Measurements from ENCODE around the gene TESK2. TPM values are rescaled to one million over a fixed set of nuclear protein-coding genes. Genes with fewer than 3 reads are reported as not detected.

TESK2 gene
- total RNA-seq, 1 experiment from 2014 or later: 5.0 TPM

DNA sequence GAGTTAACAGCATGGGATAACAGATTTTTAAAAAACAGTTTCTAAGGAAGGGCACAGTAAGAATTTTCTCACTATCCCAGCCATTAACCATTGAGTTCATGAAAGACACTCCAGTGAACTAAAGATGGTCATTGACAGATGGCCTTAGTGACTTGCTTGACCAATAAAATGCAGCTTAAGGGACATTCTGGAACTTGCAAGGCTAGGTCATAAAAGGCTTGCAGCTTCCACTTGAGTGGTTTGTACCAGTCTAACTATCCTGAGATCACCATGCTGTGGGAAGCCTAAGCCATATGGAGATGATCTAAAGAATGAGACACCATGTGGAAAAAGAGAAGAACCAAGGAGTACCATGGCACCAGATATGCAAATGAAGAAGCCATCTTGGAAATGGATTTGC, 112.8 kb downstream of the TESK2 start:
- H3K4me1 ChIP-seq (ENCODE audit: control insufficient read depth in 1 of 2, insufficient read depth in 2 of 2, low read length in 2 of 2): no peaks in the 10 kb centered on the region
- no peaks in the 10 kb centered on the region for H3K9me3 ChIP-seq (ENCODE audit: control insufficient read depth in 1 of 2, insufficient read depth in 1 of 2, low read depth in 1 of 2, low read length in 2 of 2)
- H3K79me2 ChIP-seq (ENCODE audit: insufficient read depth, low read length): no peaks in the 10 kb centered on the region
- no TSS peak for BruUV-seq (replicated peaks)
- DNase-seq (ENCODE audit: low read depth, low spot score): no peak
- H3K4me2 ChIP-seq (ENCODE audit: low read length): no peak overlapping the region
- H3K36me3 ChIP-seq (ENCODE audit: control insufficient read depth in 1 of 2, insufficient read depth in 2 of 2, low read length in 2 of 2): no peaks in the 10 kb centered on the region
- ATAC-seq: no peak
- intact Hi-C loops (cut with micrococcal nuclease): no loop called here
- H3K9me2 ChIP-seq (ENCODE audit: insufficient read depth): no peaks in the 10 kb centered on the region
- H3K27ac ChIP-seq (ENCODE audit: low read depth, low read length): no peak overlapping the region
- H4K20me1 ChIP-seq (ENCODE audit: insufficient read depth): no peaks in the 10 kb centered on the region
- no peak for TF ChIP-seq SP1 (IDR thresholded peaks at IDR 0.05; ENCODE audit: low read depth)
- TF ChIP-seq, protein P1, sequence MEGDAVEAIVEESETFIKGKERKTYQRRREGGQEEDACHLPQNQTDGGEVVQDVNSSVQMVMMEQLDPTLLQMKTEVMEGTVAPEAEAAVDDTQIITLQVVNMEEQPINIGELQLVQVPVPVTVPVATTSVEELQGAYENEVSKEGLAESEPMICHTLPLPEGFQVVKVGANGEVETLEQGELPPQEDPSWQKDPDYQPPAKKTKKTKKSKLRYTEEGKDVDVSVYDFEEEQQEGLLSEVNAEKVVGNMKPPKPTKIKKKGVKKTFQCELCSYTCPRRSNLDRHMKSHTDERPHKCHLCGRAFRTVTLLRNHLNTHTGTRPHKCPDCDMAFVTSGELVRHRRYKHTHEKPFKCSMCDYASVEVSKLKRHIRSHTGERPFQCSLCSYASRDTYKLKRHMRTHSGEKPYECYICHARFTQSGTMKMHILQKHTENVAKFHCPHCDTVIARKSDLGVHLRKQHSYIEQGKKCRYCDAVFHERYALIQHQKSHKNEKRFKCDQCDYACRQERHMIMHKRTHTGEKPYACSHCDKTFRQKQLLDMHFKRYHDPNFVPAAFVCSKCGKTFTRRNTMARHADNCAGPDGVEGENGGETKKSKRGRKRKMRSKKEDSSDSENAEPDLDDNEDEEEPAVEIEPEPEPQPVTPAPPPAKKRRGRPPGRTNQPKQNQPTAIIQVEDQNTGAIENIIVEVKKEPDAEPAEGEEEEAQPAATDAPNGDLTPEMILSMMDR (IDR thresholded peaks at IDR 0.05 in 2 of 3, conservative IDR thresholded peaks at IDR 0.05 in 1 of 3; ENCODE audit: borderline replicate concordance in 1 of 3, insufficient read depth in 1 of 3, low read depth in 2 of 3, low read length in 2 of 3): no peak
- RAD21 ChIA-PET (ENCODE audit: low non-redundant PET in 1 of 2, low total read pairs in 2 of 2, uncharacterized antibody in 2 of 2, unreplicated experiment in 2 of 2): no interaction called here
- H3K4me3 ChIP-seq (replicated peaks in 1 of 2; ENCODE audit: low read depth in 1 of 2, low read length in 2 of 2): no peak overlapping the region
- POLR2A ChIA-PET: no interaction called here
- CTCF ChIA-PET: no interaction called here
- H3K27me3 ChIP-seq (ENCODE audit: insufficient read depth, low read length): no peaks in the 10 kb centered on the region
- H2AFZ ChIP-seq (ENCODE audit: low read depth, low read length, poor library complexity, severe bottlenecking): no peak overlapping the region
- no peak overlapping the region for H3K9ac ChIP-seq (ENCODE audit: low read length)

DNA sequence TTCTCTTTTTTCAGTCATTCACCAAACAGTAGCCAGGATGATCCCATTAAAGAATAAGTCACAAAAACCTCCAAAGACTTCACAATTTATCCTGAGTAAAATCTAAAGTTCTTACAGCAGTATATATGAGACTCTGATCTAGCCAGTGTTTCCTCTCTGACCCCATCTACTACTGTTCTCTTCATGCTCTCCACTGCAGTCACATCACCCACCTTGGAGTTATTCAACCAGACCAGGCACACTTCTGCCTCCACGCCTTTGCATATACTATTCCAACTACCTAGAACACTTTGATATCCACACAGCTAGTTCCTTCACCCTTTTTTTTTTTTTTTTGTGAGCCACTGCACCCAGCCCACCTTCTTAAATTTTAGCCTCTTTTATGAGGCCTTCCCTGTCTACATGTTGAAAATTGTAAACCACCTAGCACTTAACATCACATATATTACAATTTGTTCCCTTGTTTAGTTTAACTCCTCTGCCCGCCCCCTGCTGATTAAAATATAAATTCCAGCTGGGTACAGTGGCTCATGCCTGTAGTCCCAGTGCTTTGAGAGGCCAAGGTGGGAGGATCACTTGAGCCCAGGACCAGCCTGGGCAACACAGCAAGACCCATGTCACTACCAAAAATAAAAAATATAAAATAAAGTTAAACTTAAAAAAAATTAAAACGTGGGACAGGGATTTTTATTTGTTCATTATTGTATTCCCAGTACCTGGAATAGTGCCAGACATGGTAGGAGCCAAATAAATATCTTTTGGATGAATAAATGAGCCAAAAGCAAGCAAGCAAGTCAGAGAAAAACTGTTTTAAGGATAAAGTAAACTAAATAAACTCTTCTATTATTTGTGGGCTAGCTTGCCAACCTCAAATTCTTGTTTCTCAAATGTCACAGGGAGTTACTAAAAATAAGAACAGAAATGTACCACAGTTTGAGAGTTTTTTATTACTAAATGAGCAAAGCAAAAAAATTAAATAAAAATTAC, 115.6 kb downstream of the TESK2 start:
- Histone ChIP-seq H3K4me2 (ENCODE audit: low read length) (no peak overlapping the region), H3K27ac (ENCODE audit: low read depth, low read length) (no peak overlapping the region), H3K9ac (ENCODE audit: low read length) (no peak overlapping the region), H3K4me3 (replicated peaks in 1 of 2; ENCODE audit: low read depth in 1 of 2, low read length in 2 of 2) (no peak overlapping the region), H3K36me3 (ENCODE audit: control insufficient read depth in 1 of 2, insufficient read depth in 2 of 2, low read length in 2 of 2) (no peaks in the 10 kb centered on the region), H3K4me1 (ENCODE audit: control insufficient read depth in 1 of 2, insufficient read depth in 2 of 2, low read length in 2 of 2) (no peaks in the 10 kb centered on the region), H3K9me2 (ENCODE audit: insufficient read depth) (no peaks in the 10 kb centered on the region), H2AFZ (ENCODE audit: low read depth, low read length, poor library complexity, severe bottlenecking) (no peak overlapping the region), H4K20me1 (ENCODE audit: insufficient read depth) (no peaks in the 10 kb centered on the region), H3K9me3 (ENCODE audit: control insufficient read depth in 1 of 2, insufficient read depth in 1 of 2, low read depth in 1 of 2, low read length in 2 of 2) (no peaks in the 10 kb centered on the region), H3K27me3 (ENCODE audit: insufficient read depth, low read length) (no peaks in the 10 kb centered on the region), H3K79me2 (ENCODE audit: insufficient read depth, low read length) (no peaks in the 10 kb centered on the region)
- ChIA-PET POLR2A (no interaction called here), RAD21 (ENCODE audit: low non-redundant PET in 1 of 2, low total read pairs in 2 of 2, uncharacterized antibody in 2 of 2, unreplicated experiment in 2 of 2) (no interaction called here), CTCF (no interaction called here)
- no TSS peak for BruUV-seq (replicated peaks)
- ATAC-seq: no peak
- DNase-seq (ENCODE audit: low read depth, low spot score): no peak
- intact Hi-C loops (cut with micrococcal nuclease): no loop called here
- TF ChIP-seq CBX3 (IDR thresholded peaks at IDR 0.05; ENCODE audit: low read depth): no peak
- no peak for TF ChIP-seq SIN3A (IDR thresholded peaks at IDR 0.05; ENCODE audit: low read depth)
- no peak for TF ChIP-seq JUND (IDR thresholded peaks at IDR 0.05)
- no peak for TF ChIP-seq POLR2A (IDR thresholded peaks at IDR 0.05; ENCODE audit: borderline replicate concordance, extremely low read depth, insufficient read depth, insufficient read length)
- TF ChIP-seq YY1 (IDR thresholded peaks at IDR 0.05; ENCODE audit: extremely low read depth, insufficient replicate concordance, low read depth, low read length): no peak
- TF ChIP-seq, protein P2, sequence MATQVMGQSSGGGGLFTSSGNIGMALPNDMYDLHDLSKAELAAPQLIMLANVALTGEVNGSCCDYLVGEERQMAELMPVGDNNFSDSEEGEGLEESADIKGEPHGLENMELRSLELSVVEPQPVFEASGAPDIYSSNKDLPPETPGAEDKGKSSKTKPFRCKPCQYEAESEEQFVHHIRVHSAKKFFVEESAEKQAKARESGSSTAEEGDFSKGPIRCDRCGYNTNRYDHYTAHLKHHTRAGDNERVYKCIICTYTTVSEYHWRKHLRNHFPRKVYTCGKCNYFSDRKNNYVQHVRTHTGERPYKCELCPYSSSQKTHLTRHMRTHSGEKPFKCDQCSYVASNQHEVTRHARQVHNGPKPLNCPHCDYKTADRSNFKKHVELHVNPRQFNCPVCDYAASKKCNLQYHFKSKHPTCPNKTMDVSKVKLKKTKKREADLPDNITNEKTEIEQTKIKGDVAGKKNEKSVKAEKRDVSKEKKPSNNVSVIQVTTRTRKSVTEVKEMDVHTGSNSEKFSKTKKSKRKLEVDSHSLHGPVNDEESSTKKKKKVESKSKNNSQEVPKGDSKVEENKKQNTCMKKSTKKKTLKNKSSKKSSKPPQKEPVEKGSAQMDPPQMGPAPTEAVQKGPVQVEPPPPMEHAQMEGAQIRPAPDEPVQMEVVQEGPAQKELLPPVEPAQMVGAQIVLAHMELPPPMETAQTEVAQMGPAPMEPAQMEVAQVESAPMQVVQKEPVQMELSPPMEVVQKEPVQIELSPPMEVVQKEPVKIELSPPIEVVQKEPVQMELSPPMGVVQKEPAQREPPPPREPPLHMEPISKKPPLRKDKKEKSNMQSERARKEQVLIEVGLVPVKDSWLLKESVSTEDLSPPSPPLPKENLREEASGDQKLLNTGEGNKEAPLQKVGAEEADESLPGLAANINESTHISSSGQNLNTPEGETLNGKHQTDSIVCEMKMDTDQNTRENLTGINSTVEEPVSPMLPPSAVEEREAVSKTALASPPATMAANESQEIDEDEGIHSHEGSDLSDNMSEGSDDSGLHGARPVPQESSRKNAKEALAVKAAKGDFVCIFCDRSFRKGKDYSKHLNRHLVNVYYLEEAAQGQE (IDR thresholded peaks at IDR 0.05; ENCODE audit: low read depth): no peak
- TF ChIP-seq EZH2phosphoT487 (IDR thresholded peaks at IDR 0.05; ENCODE audit: borderline replicate concordance): no peak
- TF ChIP-seq ZNF274 (IDR thresholded peaks at IDR 0.05; ENCODE audit: low read depth, low read length): no peak
- TF ChIP-seq, protein P3, sequence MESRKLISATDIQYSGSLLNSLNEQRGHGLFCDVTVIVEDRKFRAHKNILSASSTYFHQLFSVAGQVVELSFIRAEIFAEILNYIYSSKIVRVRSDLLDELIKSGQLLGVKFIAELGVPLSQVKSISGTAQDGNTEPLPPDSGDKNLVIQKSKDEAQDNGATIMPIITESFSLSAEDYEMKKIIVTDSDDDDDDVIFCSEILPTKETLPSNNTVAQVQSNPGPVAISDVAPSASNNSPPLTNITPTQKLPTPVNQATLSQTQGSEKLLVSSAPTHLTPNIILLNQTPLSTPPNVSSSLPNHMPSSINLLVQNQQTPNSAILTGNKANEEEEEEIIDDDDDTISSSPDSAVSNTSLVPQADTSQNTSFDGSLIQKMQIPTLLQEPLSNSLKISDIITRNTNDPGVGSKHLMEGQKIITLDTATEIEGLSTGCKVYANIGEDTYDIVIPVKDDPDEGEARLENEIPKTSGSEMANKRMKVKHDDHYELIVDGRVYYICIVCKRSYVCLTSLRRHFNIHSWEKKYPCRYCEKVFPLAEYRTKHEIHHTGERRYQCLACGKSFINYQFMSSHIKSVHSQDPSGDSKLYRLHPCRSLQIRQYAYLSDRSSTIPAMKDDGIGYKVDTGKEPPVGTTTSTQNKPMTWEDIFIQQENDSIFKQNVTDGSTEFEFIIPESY (IDR thresholded peaks at IDR 0.05; ENCODE audit: extremely low read depth, insufficient replicate concordance, low read length): no peak
